NCI-H146 treated with DMSO at 0.1 percent for 48 hours (cell line): Measurements from ENCODE around the gene ALDH3B2.
"Not testable (repeated sequence)": the region's sequence is repeated elsewhere in the genome, so short reads cannot be mapped to it uniquely, and the experiment has no call there.

Experiments used
- DNase-seq: peaks from one replicate; lab custom pipeline; 2025; ENCODE audit not compliant: unreplicated experiment; lab: John Stamatoyannopoulos, UW

ALDH3B2 gene

GRCh38 chr11:67662835-67663531 is 11.4 kb downstream of the ALDH3B2 start:
- DNase-seq, result no peak

- no peak for DNase-seq
These were observed 12.1 kb downstream of the ALDH3B2 start for GRCh38 chr11:67662142-67662834.

- not testable (repeated sequence) for DNase-seq
These were observed 13.7 kb downstream of the ALDH3B2 start for GRCh38 chr11:67660752-67661151.

- not testable (repeated sequence) for DNase-seq
These were observed 14.7 kb downstream of the ALDH3B2 start for GRCh38 chr11:67659651-67660165.

DNA sequence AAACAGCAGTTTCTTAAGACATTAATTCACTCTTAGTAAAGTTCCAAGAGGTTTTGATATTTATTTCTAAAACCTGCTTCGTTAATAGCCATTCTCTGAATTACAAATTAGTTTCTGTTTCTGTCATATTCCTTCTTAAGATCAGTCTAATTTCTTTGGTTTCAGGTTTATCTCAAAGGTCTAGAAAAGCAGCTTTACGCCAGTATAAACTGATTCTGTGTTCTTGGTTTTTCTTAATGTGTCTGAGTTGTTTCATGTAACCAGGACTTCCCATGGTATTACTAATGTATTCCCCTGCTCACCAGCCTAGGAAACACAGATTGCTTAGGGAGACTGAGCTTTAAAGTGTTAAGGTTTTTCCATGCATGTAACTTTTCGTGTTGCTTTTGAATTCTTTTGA is 17.1 kb downstream of the ALDH3B2 start:
- DNase-seq, result no peak

DNA sequence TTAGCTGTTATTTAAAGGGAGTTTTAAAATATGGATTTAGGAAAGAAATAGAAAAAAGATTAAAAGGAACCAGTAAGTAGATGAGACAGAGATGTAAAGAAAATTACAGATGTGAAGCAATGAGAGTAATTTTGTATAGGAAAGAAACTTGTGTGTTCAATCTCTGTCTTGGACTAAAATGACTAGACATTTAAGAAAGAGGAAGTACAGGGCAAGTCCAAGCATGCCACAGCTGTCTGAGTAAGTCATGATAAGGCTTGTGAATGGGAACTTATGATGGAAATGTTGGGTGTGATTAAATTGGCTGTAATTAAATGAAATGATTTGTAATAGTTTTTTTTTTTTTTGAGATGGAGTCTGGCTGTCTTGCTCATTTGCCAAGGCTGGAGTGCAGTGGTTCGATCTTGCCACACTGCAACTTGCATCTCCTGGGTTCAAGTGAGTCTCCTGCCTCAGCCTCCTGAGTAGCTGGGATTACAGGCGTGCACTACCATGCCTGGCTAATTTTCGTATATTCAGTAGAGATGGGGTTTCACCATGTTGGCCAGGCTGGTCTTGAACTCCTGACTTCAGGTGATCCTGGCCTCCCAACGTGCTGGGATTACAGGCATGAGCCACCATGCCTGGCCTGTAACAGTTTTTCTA is 18.0 kb downstream of the ALDH3B2 start:
- no peak for DNase-seq

GRCh38 chr11:67654225-67654624 is 20.2 kb downstream of the ALDH3B2 start:
- DNase-seq, result no peak

DNA sequence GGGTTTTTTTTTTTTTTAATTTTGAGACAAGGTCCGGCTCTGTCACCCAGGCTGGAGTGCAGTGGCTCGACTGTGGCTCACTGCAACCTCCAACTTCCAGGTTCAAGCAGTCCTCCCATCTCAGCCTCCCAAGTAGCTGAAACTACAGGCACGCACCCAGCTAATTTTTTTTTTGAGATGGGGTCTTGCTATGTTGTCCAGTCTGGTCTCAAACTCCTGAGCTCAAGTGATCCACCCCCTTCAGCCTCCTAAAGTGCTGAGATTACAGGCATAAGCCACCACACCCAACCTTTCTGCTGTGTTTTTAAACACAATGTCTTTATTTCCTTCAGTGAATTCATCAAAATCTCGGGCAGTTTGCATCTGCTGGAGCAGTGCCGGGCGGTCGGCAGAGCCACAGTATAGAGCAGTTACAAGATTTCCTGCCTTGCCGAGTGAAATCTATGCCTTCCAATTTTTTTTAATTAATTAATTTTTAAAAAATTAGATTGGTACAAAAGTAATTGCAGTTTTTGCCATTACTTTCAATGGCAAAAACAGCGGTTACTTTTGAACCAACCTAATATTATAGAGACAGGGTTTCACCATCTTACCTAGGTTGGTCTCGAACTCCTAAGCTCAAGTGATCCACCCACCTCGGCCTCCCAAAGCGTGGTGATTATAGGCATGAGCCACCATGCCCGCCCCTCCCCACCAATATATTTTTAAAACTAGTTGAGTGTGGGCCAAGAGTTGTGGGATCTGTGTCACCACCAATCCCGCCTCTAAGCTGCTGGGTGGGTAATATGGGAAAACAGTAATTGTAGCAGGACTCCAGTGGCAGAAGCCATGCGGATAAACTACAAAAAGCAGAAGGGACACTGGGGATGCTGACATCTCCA is 21.2 kb downstream of the ALDH3B2 start:
- DNase-seq, result no peak

- no peak for DNase-seq
These were observed 22.2 kb downstream of the ALDH3B2 start for GRCh38 chr11:67651976-67652781.

GRCh38 chr11:67649634-67650510 is 24.6 kb downstream of the ALDH3B2 start:
- DNase-seq, result no peak

DNA sequence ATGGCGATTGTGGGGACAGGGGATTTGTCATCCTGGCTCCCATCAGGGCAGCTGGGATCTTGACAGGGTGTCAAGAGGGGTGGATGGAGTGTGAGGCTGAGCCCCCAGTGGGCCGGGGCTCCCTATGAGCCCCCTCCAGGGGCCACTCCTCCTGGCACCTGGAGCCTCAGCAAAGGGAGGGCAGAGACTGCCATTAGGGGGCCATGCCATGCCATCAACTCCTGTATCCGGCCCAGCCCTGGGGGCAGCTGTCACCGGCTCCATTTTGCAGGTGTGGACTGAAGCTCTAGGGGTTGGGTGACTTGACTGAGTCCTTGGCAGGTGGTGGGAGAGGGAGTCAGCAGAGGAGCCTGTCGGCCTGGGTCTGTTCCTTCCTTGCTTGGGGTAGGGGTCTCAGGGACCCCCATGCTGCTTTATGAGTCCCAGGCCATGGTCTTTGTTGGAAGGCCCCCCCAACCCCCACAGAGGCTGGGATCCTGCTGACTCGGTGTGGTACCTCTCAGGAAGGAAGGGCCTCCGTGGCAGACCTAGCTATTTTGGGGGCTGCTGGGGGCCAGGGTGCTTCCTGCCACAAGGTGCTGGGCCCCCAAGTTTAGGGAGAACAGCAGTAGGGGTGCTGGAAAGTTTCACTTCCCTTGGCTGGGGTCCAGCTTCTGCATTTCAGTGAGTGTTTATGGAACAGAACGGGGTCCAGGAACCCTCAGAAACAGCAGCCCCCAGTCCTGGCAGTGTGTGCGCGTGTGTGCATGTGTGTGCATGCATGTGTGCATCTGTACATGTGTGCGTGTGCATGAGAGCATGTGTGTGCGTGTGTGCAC is 25.4 kb downstream of the ALDH3B2 start:
- DNase-seq, result no peak

- peak; percentile 41 for DNase-seq
These were observed 26.2 kb downstream of the ALDH3B2 start for GRCh38 chr11:67648140-67648795.

DNA sequence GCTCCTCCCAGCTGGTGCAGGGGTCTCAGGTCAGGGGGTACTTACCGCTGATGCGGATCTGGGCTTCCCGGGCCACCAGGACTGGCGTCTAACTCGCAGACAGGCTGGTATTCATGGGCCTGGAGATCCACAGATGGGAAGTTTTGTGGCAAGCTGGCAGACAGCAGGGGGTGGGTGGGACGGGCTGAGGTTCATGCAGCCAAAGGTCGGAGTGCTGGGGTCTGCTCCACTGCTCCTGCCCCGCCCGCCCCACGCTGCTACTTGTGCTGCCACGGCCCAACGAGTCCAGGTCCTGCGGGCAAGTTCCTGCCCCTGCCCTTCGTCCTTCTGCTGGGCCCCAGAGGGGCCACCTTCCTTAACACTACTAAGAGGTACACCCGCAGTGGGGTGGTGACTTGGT is 27.0 kb downstream of the ALDH3B2 start:
- DNase-seq, result no peak

DNA sequence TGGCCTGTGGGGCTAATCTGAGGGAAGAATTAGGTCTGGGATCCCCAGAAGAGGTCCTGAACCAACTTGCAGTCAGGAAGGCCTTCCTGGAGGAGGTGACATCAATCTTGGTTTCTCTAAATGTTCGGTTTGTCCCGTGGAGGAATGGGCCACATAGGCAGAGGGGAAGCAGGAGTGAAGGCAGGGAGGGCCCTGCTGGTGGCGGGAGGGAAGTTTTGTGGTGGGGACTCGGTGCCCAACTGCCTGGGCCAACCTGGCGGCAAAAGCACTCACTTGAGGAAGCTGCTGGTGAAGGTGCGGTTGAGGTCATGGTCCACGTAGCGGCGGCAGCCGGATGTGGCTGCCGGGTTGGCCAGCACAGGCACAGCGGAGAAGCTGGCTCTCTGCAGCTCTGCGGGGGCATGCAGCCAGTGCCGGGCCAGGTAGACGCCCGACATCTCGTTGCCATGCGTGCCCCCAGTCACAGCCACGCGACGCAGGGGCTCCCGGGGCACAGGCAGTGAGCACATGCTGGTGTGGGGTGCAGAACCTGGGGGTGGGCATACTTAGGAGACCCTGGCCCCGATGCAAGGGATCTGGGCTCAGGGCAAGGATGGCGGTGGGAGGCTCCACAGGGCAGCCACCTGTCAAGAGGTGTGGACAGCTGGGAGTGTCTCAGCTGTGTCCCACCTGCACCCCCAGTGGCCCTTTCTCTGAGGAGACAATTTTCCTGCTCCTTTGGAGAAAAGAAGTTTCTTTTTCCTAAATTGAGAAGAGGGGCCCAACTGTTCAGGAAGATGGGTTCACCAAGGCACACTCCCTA is 27.7 kb downstream of the ALDH3B2 start:
- DNase-seq, result no peak

- no peak for DNase-seq
These were observed 28.6 kb downstream of the ALDH3B2 start for GRCh38 chr11:67645521-67646461.
